ENCODE results near the gene WAPL.
"Not testable (repeated sequence)": the region's sequence is repeated elsewhere in the genome, so short reads cannot be mapped to it uniquely, and the experiment has no call there.

The WAPL gene

GRCh38 chr10:86389109-86389440 is 132.5 kb downstream of the WAPL start:
- not testable (repeated sequence) for DNase-seq

- DNase-seq, result no peak
Observed at GRCh38 chr10:86388119-86388704, 133.4 kb downstream of the WAPL start.

- DNase-seq, result no peak
Observed at GRCh38 chr10:86387178-86387794, 134.3 kb downstream of the WAPL start.

DNA sequence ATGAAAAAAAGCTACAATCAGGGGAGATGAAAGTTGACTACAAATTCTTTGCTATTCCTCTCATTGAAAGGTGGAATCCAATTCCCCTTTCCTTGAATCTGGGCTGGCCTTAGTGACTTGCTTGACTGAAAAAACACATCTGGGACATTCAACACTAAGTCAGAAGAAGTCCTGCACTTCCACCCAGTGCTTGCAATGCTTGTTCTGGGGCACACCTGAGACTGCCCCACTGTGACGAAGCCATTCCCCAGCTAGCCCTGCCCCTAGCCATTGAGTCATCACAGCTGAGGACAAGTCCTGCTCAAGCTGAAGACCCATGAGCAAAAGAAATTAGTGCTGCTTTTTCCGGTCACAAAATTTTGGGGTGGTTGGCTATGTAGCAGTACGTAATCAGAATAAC is 135.8 kb downstream of the WAPL start:
- no peak for DNase-seq

All from fibroblast of skin of back (primary cell).